ENCODE measurements around the gene STARD9. TPM values are rescaled to one million over a fixed set of nuclear protein-coding genes. Genes with fewer than 3 reads are reported as not detected.

Gene STARD9
- total RNA-seq, 4 donors from 2014 or later = 22.8 to 67.2 (median 25.2) TPM

DNA sequence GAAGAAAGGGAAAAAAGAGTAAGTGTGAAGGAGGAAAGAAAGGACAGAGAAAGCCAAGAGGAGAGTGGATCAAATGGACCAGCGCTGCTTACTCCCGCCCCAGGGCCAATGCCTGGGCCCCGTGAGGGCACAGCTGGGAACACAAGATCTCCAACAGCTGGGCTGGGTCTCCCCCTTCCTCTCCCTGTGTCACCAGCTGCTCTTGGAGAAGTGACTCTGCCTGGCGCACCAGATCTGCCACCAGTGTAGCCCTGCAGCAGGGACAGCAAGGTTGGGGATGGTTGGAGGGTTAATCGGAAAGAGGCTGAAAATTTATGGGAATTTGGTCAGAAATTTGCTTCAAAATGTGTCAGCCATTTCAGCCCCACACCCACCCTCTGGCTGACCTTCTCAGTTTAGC, 153.2 kb downstream of the STARD9 start:
- H3K9me3 ChIP-seq = no peaks in the 10 kb centered on the region
- no peaks in the 10 kb centered on the region for H3K27me3 ChIP-seq
- no peak for TF ChIP-seq POLR2A (IDR thresholded peaks at IDR 0.05)
- TF ChIP-seq, protein P1, sequence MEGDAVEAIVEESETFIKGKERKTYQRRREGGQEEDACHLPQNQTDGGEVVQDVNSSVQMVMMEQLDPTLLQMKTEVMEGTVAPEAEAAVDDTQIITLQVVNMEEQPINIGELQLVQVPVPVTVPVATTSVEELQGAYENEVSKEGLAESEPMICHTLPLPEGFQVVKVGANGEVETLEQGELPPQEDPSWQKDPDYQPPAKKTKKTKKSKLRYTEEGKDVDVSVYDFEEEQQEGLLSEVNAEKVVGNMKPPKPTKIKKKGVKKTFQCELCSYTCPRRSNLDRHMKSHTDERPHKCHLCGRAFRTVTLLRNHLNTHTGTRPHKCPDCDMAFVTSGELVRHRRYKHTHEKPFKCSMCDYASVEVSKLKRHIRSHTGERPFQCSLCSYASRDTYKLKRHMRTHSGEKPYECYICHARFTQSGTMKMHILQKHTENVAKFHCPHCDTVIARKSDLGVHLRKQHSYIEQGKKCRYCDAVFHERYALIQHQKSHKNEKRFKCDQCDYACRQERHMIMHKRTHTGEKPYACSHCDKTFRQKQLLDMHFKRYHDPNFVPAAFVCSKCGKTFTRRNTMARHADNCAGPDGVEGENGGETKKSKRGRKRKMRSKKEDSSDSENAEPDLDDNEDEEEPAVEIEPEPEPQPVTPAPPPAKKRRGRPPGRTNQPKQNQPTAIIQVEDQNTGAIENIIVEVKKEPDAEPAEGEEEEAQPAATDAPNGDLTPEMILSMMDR (IDR thresholded peaks at IDR 0.05) = no peak
- no peaks in the 10 kb centered on the region for H3K4me1 ChIP-seq
- DNase-seq = no peak
- no peak overlapping the region for H3K4me3 ChIP-seq
- no peaks in the 10 kb centered on the region for H3K36me3 ChIP-seq
- no peak overlapping the region for H3K27ac ChIP-seq
- intact Hi-C loops (cut with DNase I; ENCODE audit: low total_unique reads) = no loop called here

DNA sequence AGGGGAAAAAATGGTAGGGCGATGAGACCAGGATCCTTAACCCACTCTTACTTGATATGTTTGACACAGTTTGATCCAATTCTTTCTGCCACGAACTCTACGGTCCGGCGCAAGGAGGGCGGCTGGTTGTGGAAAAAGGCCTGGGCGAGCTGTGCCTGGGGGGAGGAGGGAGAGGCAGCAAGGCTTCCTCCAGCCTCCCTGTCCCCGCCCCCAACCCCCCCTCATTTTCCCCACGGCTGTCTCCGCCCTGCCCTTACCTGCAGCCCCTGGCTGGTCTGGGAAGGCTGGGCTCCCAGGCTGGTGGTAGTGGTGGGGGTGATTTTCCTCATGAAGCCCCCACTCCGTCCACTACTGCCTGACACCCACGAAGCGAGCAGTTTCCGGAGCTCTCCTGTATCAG, 153.6 kb downstream of the STARD9 start:
- H3K4me1 ChIP-seq = no peaks in the 10 kb centered on the region
- no peak overlapping the region for H3K4me3 ChIP-seq
- TF ChIP-seq, protein P1 (IDR thresholded peaks at IDR 0.05) = no peak
- no peak for TF ChIP-seq POLR2A (IDR thresholded peaks at IDR 0.05)
- H3K9me3 ChIP-seq = no peaks in the 10 kb centered on the region
- no peaks in the 10 kb centered on the region for H3K36me3 ChIP-seq
- intact Hi-C loops (cut with DNase I; ENCODE audit: low total_unique reads) = no loop called here
- no peak for DNase-seq
- no peaks in the 10 kb centered on the region for H3K27me3 ChIP-seq
- H3K27ac ChIP-seq = no peak overlapping the region

DNA sequence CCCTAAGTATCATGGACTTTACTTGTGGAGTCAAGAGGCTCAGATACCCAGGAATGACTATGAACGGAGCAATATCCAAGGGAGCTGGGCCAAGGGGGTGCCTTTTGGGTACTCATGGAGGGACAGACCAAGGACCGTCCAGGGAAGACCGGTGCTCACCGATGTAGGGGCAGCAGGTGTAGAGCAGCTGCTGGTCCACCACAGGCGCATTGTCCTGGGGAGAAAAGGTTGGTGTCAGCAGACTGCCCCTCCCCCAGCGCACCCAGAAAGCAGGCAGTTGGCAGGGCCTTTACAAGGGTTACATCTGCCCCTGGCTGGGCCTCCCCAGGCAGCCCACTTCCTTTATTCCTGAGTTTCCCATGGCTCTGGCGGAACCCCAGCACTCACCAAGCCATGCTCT, 154.0 kb downstream of the STARD9 start:
- no peak overlapping the region for H3K4me3 ChIP-seq
- intact Hi-C loops (cut with DNase I; ENCODE audit: low total_unique reads) = no loop called here
- H3K4me1 ChIP-seq = no peaks in the 10 kb centered on the region
- no peak for DNase-seq
- H3K36me3 ChIP-seq = no peaks in the 10 kb centered on the region
- H3K27me3 ChIP-seq = no peaks in the 10 kb centered on the region
- no peak overlapping the region for H3K27ac ChIP-seq
- no peak for TF ChIP-seq POLR2A (IDR thresholded peaks at IDR 0.05)
- TF ChIP-seq, protein P1 (IDR thresholded peaks at IDR 0.05) = no peak
- no peaks in the 10 kb centered on the region for H3K9me3 ChIP-seq

DNA sequence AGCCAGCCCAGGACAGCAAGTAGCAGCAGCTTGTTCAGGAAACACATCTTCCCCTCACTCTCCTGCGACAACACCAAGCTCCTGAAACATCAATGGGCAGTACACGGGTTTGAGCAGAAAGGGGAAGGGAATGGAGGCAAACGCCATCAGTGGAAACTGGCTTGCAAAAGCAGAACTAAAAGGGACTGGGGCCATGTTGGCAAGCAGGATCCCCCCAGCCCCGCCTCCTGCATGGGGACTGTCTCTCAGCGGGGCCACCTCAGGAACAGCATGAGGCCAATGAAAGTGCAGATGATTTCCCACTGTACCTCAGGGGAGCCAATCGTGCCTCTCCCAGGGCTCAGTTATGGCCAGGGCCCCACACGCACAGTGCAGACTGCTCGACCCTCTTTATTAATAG, 154.7 kb downstream of the STARD9 start:
- H3K27ac ChIP-seq = no peak overlapping the region

DNA sequence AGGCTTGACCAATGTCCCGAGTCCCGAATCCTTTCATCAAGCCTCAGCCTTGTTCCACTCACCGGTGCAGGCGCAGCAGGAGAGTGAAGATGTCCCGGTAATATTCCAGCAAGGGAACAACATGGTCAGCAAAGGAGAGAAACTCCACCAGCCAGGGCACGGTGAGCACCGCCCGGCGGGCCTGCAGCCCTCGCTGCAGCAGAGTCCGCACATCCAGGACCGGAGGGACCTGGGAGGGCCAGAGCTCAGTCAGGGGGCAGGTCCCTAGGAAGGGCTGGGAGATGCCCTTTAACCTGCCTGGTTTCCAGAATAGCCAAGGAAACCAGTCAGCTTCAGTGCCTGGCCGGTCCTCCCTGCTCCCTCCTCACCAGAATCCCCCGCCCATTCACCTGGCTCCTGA, 155.1 kb downstream of the STARD9 start:
- no peaks in the 10 kb centered on the region for H3K4me1 ChIP-seq
- no peaks in the 10 kb centered on the region for H3K36me3 ChIP-seq

More for the DNA sequence above, 154.7 kb downstream of the STARD9 start:
- Histone ChIP-seq H3K9me3 (no peaks in the 10 kb centered on the region), H3K4me1 (no peaks in the 10 kb centered on the region), H3K36me3 (no peaks in the 10 kb centered on the region), H3K27me3 (no peaks in the 10 kb centered on the region), H3K4me3 (no peak overlapping the region)
- TF ChIP-seq POLR2A (IDR thresholded peaks at IDR 0.05) = no peak
- TF ChIP-seq, protein P1 (IDR thresholded peaks at IDR 0.05) = no peak
- intact Hi-C loops (cut with DNase I; ENCODE audit: low total_unique reads) = loop anchor here (10.0 kb wide), 1 partner anchor 195 kb away; the partner anchor contains the start of gene TTBK2
- no peak for DNase-seq

More for the DNA sequence above, 155.1 kb downstream of the STARD9 start:
- DNase-seq = no peak
- no peaks in the 10 kb centered on the region for H3K27me3 ChIP-seq
- no peaks in the 10 kb centered on the region for H3K9me3 ChIP-seq
- intact Hi-C loops (cut with DNase I; ENCODE audit: low total_unique reads) = loop anchor here (10.0 kb wide), 1 partner anchor 194 kb away; the partner anchor contains the start of gene TTBK2
- H3K4me3 ChIP-seq = no peak overlapping the region
- no peak for TF ChIP-seq POLR2A (IDR thresholded peaks at IDR 0.05)
- TF ChIP-seq, protein P1 (IDR thresholded peaks at IDR 0.05) = no peak
- H3K27ac ChIP-seq = no peak overlapping the region

All from uterus (tissue), 4 donors.